ENCODE measurements around the gene SYT11. TPM values are rescaled to one million over a fixed set of nuclear protein-coding genes. Genes with fewer than 3 reads are reported as not detected.

The SYT11 gene
- total and polyA plus RNA-seq, 9 of the 15 experiments (the other 6 are each of a cell fraction or from before 2014, with no cell fraction given): 0.05 to 0.18 (median 0.11) TPM

- TF ChIP-seq DLX4 (CRISPR knock-in tag; IDR thresholded peaks at IDR 0.05): no peak
- TF ChIP-seq E2F6 (IDR thresholded peaks at IDR 0.05; ENCODE audit: borderline replicate concordance in 1 of 2, extremely low read depth in 1 of 2, insufficient read depth in 1 of 2, insufficient read length in 1 of 2, low read depth in 1 of 2, low read length in 1 of 2, poor library complexity in 1 of 2, severe bottlenecking in 1 of 2): no peak
- no peak; the same call in none of the 2 replicates for TF ChIP-seq FOSL1 (tag; conservative IDR thresholded peaks at IDR 0.05)
- TF ChIP-seq ZNF584 (CRISPR knock-in tag; IDR thresholded peaks at IDR 0.05; ENCODE audit: low read depth): peak; percentile 55; the same call in 1 of the 2 replicates
- TF ChIP-seq CBFA2T2 (conservative IDR thresholded peaks at IDR 0.05): peak; percentile 49
- TF ChIP-seq MAZ (CRISPR knock-in tag; conservative IDR thresholded peaks at IDR 0.05 in 1 of 2, IDR thresholded peaks at IDR 0.05 in 1 of 2): peak in 1 of 2 experiments; percentile 24; a peak in 2 of 4 replicates
- TF ChIP-seq MNT (conservative IDR thresholded peaks at IDR 0.05): 0 out of 4 replicates have a peak, but pooled peaks of 1 of the 2 experiments have one; percentile 43
- no peak for TF ChIP-seq KDM1A (IDR thresholded peaks at IDR 0.05)
- peak; percentile 74 for TF ChIP-seq ZNF764 (CRISPR knock-in tag; IDR thresholded peaks at IDR 0.05; ENCODE audit: low read depth)
- TF ChIP-seq SIN3A (IDR thresholded peaks at IDR 0.05; ENCODE audit: borderline replicate concordance in 2 of 2, control insufficient read depth in 1 of 2, low read depth in 2 of 2, low read length in 2 of 2): no peak; a peak in 1 of 4 replicates
- TF ChIP-seq ZNF778 (CRISPR knock-in tag; IDR thresholded peaks at IDR 0.05): no peak
- TF ChIP-seq TOE1 (IDR thresholded peaks at IDR 0.05; ENCODE audit: borderline replicate concordance): peak; percentile 97
- no peak for TF ChIP-seq TOE1 (CRISPR knock-in tag; IDR thresholded peaks at IDR 0.05; ENCODE audit: borderline replicate concordance, low read depth)
- peak; percentile 89 for TF ChIP-seq RAD51 (IDR thresholded peaks at IDR 0.05; ENCODE audit: borderline replicate concordance, low read depth)
- TF ChIP-seq ZNF395 (CRISPR knock-in tag; IDR thresholded peaks at IDR 0.05): 0 out of 2 replicates have a peak, but pooled peaks have one; percentile 28
- no peak for TF ChIP-seq ZBED1 (IDR thresholded peaks at IDR 0.05)
Observed at GRCh38 chr1:155910621-155911121, 51.3 kb downstream of the SYT11 start (continued).
